GM20000 (cell line): ENCODE results near the gene PLAAT3.
"Not testable (repeated sequence)": the region's sequence is repeated elsewhere in the genome, so short reads cannot be mapped to it uniquely, and the experiment has no call there.

Experiments used
- DNase-seq: peaks from one replicate; pipeline ENCODE4 v3.0.0; 2012; ENCODE audit warnings: low spot score
- CTCF ChIP-seq: IDR thresholded peaks from 2 replicates; pipeline ENCODE4 v1.5.1; 2012; ENCODE audit warnings: mild to moderate bottlenecking, control low read depth; ENCODE audit errors: extremely low read depth, missing control alignments

PLAAT3 gene

DNA sequence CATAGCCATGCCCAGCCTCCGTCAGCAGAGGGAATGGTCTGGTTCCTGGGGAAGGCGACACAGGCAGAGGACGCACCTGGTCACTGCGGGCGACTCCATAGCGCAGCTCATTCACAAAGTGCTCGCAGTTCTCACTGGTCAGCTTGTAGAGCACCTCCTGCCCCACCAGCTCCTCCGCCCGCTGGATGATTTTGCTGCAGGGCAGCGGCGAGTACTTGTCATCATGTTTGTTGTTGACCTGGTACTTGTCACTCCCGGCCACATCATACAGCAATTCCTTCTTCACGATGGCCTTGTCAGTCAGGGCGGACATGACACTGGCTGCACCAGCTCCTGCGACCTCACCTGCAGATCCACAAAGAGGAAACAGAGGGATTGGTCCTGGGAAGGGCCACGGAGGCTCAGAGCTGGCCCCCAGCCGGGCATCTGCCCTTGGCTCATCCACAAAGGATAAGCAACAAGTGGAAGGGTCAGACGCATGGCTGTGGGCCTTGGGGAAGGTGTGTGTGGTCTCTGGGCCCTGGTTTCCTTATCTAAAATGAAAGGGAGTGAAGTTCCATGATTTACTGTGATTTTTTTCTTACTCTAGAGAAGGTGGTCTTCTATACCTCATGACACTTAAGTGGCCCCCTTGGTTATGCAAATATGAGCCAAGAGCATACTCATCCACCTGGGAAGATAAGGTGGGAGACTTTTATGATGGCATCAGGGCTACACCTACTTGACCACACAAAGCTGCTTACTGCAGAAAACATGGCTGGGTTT, 24.0 kb downstream of the PLAAT3 start:
- DNase-seq, result no peak
- TF ChIP-seq CTCF, result no peak

DNA sequence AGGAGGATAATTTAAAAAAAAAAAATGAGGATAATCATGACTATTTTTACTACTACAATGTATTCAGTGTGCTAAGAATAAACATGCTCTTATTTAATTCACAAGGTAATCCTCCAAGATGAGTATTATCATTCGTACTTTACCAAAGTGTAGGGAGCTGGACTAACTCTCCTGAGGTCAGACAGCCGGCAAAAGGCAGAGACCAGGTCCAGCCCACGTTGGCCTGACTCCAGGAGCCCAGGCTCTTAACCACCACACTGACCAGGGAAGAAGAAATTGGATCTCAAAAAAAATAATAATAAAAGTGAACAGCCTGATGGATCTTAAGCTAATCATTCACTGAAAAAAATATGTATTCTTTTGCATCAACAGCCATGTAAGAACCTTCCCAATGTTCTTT, 25.2 kb downstream of the PLAAT3 start:
- TF ChIP-seq CTCF, result no peak
- DNase-seq, result no peak

DNA sequence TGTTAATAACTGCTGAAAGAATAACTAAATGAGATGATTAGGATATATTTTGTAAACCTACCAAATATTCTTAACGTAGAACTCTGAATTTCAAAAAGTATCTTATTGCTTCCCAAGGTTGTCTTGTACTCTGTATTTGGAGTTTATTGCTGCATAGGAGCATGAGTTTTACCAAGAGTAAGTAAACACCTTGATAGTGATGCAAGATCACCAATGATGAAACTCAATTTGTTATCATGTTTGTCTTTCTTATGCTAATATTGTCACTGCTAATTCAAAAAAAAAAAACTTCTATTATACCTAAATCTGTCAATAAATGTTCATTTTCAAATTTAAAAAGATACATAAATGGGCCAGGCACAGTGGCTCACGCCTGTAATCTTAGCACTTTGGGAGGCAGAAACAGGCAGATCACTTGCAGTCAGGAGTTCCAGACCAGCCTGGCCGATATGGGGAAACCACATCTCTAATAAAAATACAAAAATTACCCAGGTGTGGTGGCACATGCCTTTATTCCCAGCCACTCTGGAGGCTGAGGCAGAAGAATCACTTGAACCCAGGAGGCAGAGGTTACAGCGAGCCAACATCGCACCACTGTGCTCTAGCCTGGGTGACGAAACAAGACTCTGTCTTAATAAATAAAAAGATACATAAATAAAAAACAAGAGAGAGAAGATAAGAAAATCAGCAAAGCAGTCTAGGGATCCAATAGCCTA, 27.6 kb downstream of the PLAAT3 start:
- TF ChIP-seq CTCF, result no peak
- no peak for DNase-seq

DNA sequence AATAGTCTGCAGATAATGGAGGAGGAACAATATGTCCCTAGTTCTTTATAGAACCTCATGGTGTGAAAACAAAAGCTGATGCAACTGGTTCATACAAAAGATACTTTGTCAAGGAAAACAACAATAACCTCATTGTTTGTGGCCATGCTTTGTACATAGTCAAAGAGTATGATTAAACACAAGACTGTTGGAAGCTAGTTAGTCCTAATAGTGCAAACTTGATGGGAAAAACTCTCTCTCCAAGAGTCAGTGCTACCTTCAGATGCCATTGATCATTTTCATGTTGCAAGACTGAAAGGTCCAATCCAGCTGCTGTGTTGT, 30.9 kb downstream of the PLAAT3 start:
- DNase-seq, result no peak
- no peak for TF ChIP-seq CTCF

DNA sequence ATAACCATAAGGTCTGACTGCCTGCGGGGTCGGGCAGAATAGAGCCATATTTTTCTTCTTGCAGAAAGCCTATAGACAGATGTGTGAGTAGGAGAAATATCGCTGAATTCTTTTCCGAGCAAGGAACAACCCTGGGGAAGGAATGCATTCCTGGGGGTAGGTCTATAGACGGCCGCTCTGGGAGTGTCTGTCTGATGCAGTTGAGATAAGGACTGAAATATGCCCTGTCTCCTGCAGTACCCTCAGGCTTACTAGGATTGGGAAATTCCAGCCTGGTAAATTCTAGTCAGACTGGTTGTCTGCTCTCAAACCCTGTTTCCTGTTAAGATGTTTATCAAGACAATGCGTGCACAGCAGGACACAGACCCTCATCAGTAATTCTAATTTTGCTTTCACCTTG, 33.0 kb downstream of the PLAAT3 start:
- DNase-seq, result not testable (repeated sequence)

DNA sequence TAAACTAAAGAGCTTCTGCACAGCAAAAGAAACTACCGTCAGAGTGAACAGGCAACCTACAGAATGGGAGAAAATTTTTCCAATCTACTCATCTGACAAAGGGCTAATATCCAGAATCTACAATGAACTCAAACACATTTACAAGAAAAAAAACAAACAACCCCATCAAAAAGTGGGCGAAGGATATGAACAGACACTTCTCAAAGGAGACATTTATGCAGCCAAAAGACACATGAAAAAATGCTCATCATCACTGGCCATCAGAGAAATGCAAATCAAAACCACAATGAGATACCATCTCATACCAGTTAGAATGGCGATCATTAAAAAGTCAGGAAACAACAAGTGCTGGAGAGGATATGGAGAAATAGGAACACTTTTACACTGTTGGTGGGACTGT, 35.4 kb downstream of the PLAAT3 start:
- DNase-seq, result not testable (repeated sequence)

DNA sequence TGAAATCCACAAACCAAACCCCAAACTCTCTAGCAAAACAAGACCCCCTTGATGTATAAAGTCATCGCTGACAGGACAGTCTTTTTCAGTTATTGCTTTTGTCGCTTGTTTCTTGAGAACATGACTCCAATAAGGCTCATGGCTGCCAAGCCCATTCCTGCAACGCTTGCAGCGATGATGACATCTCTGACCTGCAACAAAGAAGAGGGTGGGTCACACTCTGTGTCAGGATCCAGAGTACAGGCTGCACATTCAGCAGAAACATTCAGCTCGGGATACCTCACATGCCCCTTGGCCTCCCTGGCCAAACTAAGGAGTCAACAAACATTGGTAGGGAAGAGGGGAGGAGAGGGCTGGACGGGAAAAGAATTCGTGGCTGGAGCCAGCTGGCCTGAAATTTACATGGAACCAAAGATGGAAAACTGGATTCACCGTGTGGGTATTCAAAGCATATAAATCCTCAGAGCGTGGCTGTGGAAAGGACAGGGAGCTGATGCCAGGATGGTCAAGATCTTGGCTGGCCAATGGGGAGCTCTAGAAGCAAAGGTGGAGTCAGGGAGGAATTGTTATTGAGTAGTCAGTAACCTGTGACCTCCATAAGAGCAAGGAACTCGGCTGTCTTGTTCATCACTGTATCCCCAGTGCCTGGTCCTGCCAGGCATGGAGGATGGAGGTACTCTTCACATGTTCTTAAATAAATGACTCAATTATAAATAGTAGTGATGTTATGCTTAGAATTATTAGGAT, 39.2 kb downstream of the PLAAT3 start:
- DNase-seq, result no peak
- no peak for TF ChIP-seq CTCF
